ENCODE results near the gene IL20RB.
A peak's percentile ranks its signal among the peaks of the same experiment; 100 is the strongest.

The IL20RB gene

DNA sequence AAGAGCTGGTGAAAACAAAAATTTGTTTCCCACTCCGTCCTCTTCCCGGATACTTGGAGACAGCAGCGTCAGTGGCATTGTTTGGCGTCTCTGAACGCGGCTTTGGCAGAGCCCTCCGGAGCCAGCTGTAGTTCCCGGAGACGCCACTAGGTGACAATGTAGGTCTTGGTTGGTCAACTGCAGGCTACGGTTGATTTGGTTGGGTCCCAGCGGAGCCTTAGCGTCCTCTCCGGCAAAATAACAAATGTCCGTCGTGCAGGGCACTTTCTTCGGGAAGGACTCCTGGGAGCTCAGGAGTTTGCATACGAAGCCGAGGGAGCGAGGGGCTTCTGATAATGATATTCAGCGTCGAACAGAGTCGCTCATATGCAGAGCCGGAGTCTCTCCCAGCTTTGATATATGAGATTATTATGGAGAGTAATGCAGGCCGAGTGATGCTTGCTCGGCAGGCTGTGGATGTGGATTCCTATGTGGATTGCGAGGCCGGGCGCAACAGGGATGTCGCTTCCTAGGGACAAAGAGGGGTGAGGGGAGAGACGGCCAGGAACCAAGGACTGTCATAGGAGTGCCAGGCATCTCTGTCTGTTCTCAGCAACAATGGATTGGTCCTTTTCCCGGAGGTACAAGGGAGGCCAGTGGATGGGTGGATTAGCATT lies 74.8 kb downstream of the IL20RB start:
- peak; percentile 48 to 68 for DNase-seq (ENCODE audit: low read depth in 1 of 2, low spot score in 1 of 2)

DNA sequence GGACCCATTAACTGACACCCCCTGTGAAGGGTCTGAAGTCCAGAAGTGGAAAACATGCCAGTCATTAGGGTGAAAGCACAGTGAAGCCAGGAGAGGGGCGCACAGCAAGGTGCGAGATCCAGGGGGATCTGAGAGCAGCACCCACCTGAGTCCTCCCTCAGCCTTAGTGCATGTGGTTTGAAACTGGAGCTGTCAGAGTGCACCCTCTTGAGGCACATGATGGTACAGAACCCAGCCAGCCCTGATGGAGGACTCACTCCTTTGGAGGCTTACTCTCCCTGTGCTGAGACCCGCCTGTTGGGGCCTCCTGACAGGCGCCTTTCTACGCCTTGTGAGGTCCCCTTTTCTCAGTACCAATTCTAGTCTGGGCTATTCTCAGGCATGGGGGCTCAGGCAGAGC lies 77.8 kb downstream of the IL20RB start:
- no peak for DNase-seq (ENCODE audit: low read depth in 1 of 2, low spot score in 1 of 2)

DNA sequence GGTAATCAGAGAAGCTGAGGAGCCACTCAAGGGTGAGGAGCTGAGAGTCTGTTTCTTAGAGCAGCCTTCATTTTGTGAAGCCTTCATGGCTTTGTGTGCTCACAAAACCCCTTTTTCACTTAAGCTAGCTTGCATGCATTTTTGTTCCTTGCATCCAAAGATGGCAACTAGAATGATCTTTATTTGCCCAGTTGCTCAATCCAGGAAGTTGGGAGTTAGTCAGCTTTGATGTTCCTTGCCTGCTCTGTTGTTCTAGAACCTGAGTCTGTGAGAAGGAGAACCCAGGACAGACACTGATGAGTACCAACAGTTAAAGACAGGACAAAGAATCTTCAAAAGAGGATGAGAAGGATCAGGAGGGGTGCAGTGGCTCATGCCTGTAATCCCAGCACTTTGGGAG lies 81.8 kb downstream of the IL20RB start:
- no peak for DNase-seq (ENCODE audit: low read depth in 1 of 2, low spot score in 1 of 2)

DNA sequence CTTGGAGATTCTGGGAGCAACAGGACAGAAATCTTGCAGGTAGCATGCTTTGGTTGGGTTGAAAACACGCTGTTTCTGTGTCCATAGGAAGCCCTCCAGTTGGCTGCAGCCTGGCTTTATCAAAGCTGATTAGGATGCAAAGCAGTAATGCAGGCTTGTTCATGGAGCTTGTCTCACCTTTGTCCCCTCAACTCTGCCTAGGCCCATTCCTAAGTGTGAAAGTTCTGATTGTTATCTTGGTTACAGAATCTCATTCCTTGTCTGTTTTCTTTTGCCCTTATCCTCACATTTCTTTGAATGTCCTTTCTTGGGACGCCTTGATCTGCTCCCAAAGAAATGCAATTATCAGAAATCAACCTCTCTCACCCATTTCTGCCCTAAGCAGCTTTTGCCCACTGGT lies 83.5 kb downstream of the IL20RB start:
- no peak for DNase-seq (ENCODE audit: low read depth in 1 of 2, low spot score in 1 of 2)

DNA sequence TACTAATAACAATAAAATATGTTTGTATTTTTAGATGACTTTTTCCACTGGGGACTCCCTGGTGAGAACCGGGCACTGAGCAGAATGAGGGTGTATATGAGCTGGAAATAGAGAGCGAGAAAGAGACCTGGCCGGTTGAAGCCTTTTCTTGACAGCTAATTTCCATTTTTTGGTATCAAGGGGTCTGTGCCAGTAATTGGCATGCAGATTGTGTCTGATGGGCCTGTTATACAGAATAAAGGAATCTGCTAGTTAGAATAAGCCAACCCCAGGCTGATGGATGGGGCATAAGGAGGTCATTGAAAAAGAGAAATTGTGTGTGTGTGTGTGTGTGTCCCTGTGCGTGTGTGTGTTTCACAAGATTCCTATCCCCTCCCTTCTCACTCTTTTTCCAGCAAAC lies 83.9 kb downstream of the IL20RB start:
- no peak for DNase-seq (ENCODE audit: low read depth in 1 of 2, low spot score in 1 of 2)

DNA sequence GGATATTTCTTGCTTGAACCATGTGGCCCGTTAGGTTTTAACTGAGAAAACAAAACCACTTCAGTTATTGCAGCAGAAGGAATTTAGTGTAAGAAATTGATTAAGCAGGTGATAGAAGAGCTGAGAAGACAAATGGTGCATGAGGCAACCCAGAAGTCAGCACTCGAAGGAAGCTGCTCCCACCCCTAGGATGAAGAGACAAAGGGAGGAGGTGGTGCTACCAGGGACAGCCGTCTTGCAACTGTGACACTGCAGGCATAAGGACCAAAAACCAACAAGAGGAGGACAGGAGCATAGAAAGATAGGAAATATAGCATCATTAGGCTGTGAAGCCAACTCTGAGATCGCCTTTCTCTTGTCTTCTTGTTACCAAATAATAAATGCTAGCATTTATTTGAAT lies 89.0 kb downstream of the IL20RB start:
- DNase-seq (ENCODE audit: low read depth in 1 of 2, low spot score in 1 of 2), result no peak

DNA sequence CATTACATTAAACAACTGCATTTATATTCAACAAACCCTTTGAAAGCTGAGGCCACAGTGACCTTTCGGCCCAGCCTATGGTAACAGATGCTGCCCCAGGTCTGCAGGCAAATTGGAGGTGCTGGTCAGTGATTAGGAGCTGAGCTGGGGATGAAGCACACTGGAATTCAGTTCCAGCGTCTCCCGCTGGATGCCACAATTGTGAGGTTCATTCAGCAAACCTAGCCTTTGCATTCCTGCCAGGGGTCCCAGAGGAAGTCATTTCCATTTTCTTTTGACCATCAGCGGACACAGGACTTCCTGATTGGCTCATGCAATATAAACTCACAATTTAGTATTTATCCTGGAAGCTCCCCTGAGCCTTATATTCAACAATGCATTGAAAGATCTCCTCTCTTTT lies 89.5 kb downstream of the IL20RB start:
- no peak for DNase-seq (ENCODE audit: low read depth in 1 of 2, low spot score in 1 of 2)

DNA sequence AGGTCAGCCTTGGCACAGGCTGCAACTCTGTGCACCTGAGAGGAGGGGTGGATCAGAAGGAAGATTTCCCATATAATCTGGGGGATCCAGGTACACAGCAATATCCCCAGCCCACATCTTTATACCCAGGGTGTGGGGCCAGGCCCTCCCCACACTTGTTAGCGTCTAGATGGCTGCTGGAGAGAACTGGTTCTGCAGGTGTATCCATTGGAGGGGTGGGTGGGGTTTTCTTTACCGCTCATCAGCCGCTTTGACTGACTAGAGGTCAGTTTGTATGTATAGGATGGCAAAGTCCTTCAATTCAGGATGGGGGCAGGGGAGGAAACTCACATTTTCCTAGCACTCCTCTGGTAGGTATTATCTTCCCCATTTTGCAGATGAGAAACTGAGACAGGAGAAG lies 92.5 kb downstream of the IL20RB start:
- no peak for DNase-seq (ENCODE audit: low read depth in 1 of 2, low spot score in 1 of 2)

DNA sequence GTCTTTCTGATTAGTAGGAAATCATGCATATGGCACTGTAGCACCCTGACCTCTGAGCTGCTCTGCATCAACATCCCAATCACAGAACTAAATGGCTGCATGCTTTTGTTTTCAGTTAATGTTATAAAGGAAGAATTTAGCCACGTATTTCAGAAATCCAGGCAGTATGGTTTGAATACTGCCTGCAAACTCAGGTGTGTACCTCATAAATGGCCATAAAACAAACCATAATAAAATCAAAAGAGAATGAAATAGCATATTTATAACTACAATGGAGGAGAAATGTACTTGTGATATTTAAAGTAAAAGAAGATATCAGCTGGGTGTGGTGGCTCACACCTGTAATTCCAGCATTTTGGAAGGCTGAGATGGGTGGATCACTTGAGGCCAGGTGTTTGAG lies 94.5 kb downstream of the IL20RB start:
- no peak for DNase-seq (ENCODE audit: low read depth in 1 of 2, low spot score in 1 of 2)

All from activated T-helper 1 cell treated with anti-CD3 and anti-CD28 coated beads, Interleukin-2, amount 50 U/mL, for 16 hours (primary cell).